Stimulated activated CD4-positive, alpha-beta T cell treated with anti-CD3 and anti-CD28 coated beads, Interleukin-15, amount 100 ng/mL, for 24 hours (primary cell): ENCODE results near the gene RASSF5.
A peak's percentile ranks its signal among the peaks of the same experiment; 100 is the strongest.
"Not testable (repeated sequence)": the region's sequence is repeated elsewhere in the genome, so short reads cannot be mapped to it uniquely, and the experiment has no call there.

Experiments used
- DNase-seq: peaks from one replicate; pipeline ENCODE4 v3.0.0-alpha.2; 2020

Gene RASSF5

DNA sequence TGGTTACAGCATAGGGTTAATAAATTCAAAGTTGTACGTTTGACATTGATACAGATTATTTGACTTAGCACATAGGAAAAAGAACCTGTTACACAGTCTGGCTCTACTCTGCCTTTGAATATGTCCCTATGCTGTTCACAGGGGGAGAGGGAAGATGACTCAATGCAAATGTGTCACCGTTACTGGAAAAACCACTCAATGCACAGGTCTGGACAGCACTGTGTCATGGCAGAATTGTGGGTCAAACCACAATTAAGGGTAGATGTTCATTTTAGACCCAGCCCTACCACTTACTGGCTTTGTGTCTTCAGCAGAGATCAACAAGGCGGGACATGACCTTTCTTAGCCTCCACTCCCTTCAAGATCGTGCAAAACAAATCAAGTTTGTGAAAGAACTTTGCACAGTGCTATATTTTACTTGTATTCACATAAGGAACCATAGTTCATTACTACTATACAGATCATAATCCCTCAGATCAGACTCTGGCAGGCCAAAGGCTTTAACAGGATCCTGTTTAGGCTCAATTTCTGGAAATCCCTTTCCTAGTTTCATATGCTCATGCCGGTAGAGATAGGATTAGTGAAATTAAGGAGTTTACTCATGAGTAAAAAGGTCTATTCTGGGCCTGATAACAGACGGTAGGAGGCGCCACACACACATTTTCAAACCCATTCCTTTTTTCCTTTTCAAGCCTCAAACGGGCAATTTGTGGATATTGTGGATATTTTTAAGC, 82.9 kb downstream of the RASSF5 start:
- DNase-seq, result peak; percentile 74

- no peak for DNase-seq
Measured at GRCh38 chr1:206591226-206591625, 83.9 kb downstream of the RASSF5 start.

DNA sequence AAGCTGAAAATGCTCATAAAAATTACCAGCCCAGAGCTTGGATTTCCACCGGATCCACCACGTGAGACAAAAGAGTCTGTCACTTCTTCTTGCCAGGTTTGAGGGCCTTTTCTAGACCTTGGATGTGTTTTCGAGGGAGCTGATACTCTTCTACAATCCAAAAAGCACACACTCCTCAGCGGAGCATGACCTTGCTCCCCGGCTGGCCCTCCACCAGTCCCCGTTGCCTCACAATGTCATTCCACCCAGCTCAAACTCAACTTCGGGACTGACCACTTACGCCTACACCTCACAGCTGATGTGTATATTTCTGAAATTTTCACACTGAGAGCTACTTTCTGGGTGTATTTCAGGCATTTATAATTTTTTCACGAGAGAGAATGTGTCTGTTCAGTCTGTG, 84.4 kb downstream of the RASSF5 start:
- no peak for DNase-seq

DNA sequence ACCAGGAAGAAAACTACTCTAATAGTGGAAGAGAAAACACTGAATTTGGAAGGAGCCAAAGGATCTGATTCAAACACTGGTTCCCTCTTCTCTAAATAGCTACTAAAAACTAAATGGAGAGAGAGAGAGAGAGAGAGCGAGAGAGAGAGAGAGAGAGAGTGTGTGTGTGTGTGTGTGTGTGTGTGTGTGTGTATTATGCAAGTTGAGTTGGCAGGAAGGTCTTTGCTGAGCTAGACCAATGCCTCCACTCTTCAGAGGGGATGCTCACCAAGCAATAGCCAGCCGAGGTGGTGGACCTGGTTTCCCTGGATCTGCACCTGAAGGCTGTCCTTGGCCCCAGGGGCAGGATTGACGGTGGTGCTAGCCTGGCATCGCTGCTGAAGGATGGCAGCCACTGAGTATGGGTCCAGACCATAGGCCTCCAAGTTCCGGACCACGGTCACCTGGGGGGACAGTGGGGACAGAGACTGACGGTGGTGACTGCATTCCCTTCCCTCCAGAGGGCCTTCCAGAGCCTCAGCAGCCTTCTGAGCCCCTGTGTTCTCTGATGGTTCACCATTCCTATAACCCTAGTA, 86.1 kb downstream of the RASSF5 start:
- DNase-seq, result no peak

GRCh38 chr1:206595581-206596318, 88.4 kb downstream of the RASSF5 start:
- no peak for DNase-seq

GRCh38 chr1:206596319-206596666, 89.0 kb downstream of the RASSF5 start:
- DNase-seq, result no peak

DNA sequence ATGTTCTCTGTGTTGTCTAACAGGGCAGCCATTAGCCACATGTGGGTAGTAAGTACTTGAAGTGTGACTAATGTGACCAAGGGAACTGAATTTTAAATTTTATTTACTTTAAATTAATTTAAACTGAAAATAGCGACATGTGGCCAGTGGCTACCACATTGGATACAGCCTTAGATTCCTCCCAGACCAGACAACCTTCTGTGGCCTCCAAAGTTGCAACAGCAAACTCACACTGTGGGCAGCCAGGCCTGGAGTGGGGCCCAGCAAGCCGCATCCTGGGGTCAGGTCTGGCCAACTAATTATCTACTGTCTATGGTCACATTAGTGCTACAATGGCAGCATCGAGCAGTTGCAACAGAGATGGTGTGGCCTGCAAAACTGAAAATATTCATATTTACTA, 93.2 kb downstream of the RASSF5 start:
- no peak for DNase-seq

- no peak for DNase-seq
Measured at GRCh38 chr1:206604861-206605260, 97.5 kb downstream of the RASSF5 start.

DNA sequence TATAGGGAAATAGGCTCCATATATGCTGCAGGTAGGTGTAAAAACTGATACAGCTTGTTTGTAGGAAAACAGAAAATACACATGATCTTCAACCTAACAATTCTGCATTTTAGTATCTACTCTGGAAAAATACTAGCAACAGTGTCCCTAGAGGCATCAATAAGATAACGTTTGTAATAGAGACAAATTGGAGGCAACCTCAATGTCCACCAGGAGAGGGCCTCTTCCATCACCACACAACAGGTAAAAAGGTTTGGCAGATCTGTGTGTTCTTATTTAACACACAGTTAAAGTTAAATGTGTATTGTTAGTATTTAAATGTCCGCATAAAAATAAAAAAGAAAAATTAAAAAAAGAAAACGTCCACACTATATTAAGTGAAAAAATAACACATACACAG, 99.5 kb downstream of the RASSF5 start:
- no peak for DNase-seq

DNA sequence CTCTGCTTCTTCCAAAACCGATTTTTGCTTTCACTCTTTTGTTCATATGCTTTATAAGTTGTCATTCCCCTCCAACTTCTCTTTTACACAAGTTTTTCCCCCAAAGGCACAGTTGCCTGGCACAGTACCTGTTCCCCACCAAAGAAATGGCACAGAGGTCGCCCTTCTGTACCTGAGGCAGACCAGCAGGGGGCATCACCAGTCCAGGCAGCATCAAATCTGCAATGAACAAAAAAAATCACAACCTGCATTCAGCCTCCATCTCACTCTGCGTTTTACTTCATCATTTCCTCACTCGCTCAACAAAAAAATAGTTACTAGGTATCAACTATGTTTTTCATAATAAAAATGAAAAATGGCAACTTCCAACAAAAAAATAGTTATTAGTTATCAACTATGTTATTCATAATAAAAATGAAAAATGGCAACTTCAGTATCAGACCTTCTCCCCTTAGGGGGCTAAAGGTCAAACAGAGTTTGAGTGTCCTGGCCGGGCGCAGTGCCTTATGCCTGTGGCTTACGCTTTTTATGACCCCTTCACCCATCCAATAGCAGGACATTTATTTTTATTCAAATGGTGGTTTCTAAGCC, 100.9 kb downstream of the RASSF5 start:
- DNase-seq, result peak; percentile 73

DNA sequence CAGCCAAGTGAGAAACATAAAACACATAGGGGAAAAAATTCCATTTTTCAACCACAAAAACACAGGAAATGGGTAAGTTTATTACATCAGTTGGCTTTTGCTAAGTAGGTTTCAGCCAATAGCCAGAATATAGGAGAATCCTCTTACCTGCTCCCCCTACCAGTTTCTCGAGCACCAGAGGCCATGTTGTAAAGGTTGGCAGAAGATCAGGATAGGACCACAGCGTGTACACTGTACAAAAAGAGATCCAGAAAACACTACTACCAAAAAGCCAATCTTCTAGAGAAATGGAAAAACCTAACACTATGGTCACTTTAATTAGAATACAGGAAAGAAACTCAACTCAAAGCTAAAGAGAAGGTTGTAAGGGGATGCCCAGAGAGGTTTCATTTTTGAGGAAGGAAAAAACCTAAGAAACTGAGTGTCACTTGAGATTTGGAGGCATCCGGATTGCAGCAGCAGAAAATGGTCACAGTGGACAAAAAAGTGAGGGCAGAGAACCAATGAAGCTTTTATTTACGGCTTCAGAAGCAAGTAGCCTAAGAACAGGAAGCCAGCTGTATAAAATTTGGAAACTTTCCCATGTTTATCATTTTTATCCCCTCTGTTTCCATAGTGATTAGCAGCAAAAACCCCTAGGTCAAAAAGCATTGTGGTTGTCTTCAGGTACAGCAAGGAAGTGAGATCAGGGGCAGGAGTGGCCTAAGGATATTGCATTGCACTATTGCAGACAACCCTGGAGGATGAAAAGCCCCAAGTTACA, 102.1 kb downstream of the RASSF5 start:
- peak; percentile 36 for DNase-seq

- peak; percentile 96 for DNase-seq
Measured at GRCh38 chr1:206612129-206612876, 105.0 kb downstream of the RASSF5 start, which contains the start of gene EIF2D. Gene EIF2D (minus strand): TSS chr1:206612465. CDS start chr1:206612342, 123 bp downstream.

DNA sequence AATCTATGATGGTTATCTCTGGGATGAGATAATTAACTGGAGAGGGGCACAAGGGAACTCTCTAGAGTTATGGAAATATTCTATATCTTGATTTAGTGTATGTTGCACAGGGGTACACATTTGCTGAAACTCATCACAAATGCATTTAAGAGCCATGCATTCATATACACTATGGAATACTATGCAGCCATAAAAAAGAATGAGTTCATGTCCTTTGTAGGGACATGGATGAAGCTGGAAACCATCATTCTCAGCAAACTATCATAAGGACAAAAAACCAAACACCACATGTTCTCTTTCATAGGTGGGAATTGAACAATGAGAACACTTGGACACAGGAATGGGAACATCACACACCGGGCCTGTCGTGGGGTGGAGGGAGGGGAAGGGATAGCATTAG, 119.1 kb downstream of the RASSF5 start:
- not testable (repeated sequence) for DNase-seq

- no peak for DNase-seq
Measured at GRCh38 chr1:206628916-206629315, 121.6 kb downstream of the RASSF5 start.

- peak; percentile 32 for DNase-seq
Measured at GRCh38 chr1:206631085-206631509, 123.8 kb downstream of the RASSF5 start.

DNA sequence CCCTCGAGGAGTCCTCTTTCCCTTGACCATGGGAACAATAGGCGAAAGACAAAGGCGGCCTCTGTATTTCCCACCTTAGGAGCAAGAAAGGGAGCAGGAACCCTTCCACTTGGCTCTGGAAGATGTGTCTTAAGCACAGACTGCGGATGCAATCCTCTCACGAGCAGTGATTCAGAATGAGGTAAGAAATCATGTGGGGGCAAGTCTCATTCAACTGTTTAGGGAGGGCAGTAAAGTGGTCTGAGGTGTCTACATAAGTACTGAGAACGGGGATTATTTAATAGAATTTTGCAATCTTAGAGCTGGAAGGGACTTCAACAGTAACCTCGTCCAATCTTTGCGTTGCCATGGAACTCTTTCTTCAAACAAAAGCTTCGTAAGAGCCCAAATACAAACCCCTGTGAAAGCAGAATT, 126.4 kb downstream of the RASSF5 start:
- DNase-seq, result no peak

DNA sequence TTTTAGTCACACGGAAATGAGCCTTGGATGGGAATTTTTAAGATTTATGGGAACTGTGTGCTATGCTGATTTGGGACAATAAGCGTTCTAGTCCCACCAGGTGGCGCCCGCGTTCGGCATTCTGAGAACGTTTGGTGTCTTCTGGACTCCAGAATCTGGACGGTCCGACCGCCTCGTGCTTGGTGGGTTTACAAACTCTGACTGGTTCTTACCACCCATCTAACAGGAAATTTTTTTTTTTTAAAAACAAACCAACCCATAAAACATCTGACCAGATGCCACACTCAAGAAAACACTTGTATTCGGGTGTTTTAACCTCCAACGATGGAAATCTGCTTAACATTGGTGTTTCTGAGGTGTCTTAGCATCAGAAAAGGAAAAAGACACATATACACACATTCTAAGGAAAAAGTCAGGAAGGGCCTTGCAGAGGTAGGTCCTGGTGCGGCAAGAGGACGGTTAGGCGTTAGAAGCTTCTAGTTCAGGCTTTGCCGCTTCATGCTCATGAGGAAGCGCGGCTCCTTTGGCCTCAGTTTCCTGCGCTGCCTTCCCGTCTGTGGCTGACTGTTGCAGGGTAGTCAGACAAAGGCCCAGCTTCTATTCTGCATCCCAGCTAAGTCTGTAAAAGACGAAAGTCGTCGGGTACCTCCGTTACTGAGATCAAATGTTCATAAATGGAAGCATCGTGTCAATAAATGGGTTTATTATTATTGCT, 127.2 kb downstream of the RASSF5 start:
- DNase-seq, result peak; percentile 88

DNA sequence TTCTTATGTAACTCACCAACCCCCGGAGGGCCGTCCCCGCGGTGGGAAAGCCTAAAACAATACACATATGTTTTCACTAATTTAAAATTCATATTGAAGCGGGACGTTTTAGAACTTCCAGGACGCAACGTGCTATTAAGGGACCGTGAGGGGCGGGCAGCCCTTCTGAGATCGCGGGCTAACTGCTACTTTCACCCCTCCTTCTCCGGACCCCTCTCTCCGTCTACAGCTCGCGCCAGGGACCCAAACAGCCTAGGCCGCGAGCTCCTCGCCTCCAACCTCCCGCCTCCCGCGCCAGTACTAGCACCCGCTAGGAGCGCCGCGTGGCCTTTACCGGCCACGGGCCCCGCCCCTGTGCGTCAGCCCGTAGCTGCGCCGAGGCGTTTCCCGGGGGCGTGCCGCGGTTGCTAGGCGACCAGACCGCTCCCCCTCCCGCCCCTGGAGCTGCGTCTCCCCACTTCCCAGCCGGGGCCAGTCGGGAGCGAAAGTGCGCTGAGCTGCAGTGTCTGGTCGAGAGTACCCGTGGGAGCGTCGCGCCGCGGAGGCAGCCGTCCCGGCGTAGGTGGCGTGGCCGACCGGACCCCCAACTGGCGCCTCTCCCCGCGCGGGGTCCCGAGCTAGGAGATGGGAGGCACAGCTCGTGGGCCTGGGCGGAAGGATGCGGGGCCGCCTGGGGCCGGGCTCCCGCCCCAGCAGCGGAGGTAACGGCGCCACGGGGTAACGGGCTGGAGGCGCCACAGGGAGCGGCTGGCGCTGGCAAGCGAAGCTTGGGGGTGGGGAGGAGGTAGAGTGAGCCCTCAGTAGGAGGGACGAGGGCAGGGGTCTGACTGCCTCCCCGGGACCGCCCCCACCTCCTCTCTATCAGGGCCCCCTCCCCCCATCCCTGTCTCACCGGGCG, 128.0 kb downstream of the RASSF5 start, which contains the start of gene DYRK3:
Gene DYRK3 (plus strand): TSS at position 457 of the 898 bp plus-strand sequence. CDS start 168 bp downstream, at position 625.
- peak; percentile 96 for DNase-seq

GRCh38 chr1:206635978-206636345, 128.6 kb downstream of the RASSF5 start:
- peak; percentile 15 for DNase-seq

- DNase-seq, result no peak
Measured at GRCh38 chr1:206636671-206637070, 129.3 kb downstream of the RASSF5 start.
